AG08395 (cell line): ENCODE results near the gene LRP6.
A peak's percentile ranks its signal among the peaks of the same experiment; 100 is the strongest.
"Not testable (repeated sequence)": the region's sequence is repeated elsewhere in the genome, so short reads cannot be mapped to it uniquely, and the experiment has no call there.

ENCODE experiments used
- DNase-seq: peaks from one replicate; pipeline ENCODE4 v3.0.0; 2012; ENCODE audit warnings: mixed read lengths, low spot score

LRP6 gene

GRCh38 chr12:12266873-12267741, at the start of gene LRP6:
TSS of gene LRP6 (minus strand) at chr12:12267044. CDS start at chr12:12266735, 309 bp downstream.
- DNase-seq: peak; percentile 92

- no peak for DNase-seq
These were observed 49.0 kb upstream of the LRP6 start for GRCh38 chr12:12315838-12316237.

- DNase-seq: not testable (repeated sequence)
These were observed 43.9 kb upstream of the LRP6 start for GRCh38 chr12:12310695-12311094.

GRCh38 chr12:12305568-12306300, 38.9 kb upstream of the LRP6 start:
- no peak for DNase-seq

GRCh38 chr12:12302976-12303375, 36.1 kb upstream of the LRP6 start:
- DNase-seq: no peak

- DNase-seq: no peak
These were observed 34.3 kb upstream of the LRP6 start for GRCh38 chr12:12301122-12301521.

GRCh38 chr12:12297201-12297830, 30.5 kb upstream of the LRP6 start:
- no peak for DNase-seq

- peak; percentile 45 for DNase-seq
These were observed 27.6 kb upstream of the LRP6 start for GRCh38 chr12:12294215-12295005.

- no peak for DNase-seq
These were observed 23.4 kb upstream of the LRP6 start for GRCh38 chr12:12290206-12290605.

- no peak for DNase-seq
These were observed 19.6 kb upstream of the LRP6 start for GRCh38 chr12:12286441-12286840.

GRCh38 chr12:12282761-12283425, 16.0 kb upstream of the LRP6 start:
- peak; percentile 42 for DNase-seq

GRCh38 chr12:12282202-12282601, 15.4 kb upstream of the LRP6 start:
- DNase-seq: no peak

GRCh38 chr12:12281134-12281533, 14.3 kb upstream of the LRP6 start:
- no peak for DNase-seq

GRCh38 chr12:12278899-12279298, 12.1 kb upstream of the LRP6 start:
- DNase-seq: peak; percentile 29

GRCh38 chr12:12275874-12276273, 9.0 kb upstream of the LRP6 start:
- DNase-seq: no peak

- DNase-seq: no peak
These were observed 6.6 kb upstream of the LRP6 start for GRCh38 chr12:12273291-12273957.

GRCh38 chr12:12272869-12273268, 6.0 kb upstream of the LRP6 start:
- DNase-seq: peak; percentile 52

GRCh38 chr12:12270226-12270625, 3.4 kb upstream of the LRP6 start:
- DNase-seq: no peak

GRCh38 chr12:12267742-12268200, 927 bp upstream of the LRP6 start:
- no peak for DNase-seq

GRCh38 chr12:12266389-12266872, 413 bp downstream of the LRP6 start:
- DNase-seq: no peak
